Erythroblast (primary cell): ENCODE data around the gene POLN.
"Not testable (repeated sequence)": the region's sequence is repeated elsewhere in the genome, so short reads cannot be mapped to it uniquely, and the experiment has no call there.

Source experiments
- DNase-seq, 2 experiments: peaks; one replicate each; lab custom pipeline; 2025; lab: John Stamatoyannopoulos, UW
- GATA1 ChIP-seq: IDR thresholded peaks from 2 replicates; pipeline ENCODE4 v1.6.1; 2011; ENCODE audit warnings: low read depth, mild to moderate bottlenecking, control low read depth, low read length, moderate library complexity
- POLR2A ChIP-seq: IDR thresholded peaks from 2 replicates; pipeline ENCODE4 v1.6.1; 2011; ENCODE audit warnings: mild to moderate bottlenecking, low read length

Gene POLN

GRCh38 chr4:2175990-2176698, 65.8 kb downstream of the POLN start:
- no peak for TF ChIP-seq POLR2A
- no peak for TF ChIP-seq GATA1
- DNase-seq = no peak

DNA sequence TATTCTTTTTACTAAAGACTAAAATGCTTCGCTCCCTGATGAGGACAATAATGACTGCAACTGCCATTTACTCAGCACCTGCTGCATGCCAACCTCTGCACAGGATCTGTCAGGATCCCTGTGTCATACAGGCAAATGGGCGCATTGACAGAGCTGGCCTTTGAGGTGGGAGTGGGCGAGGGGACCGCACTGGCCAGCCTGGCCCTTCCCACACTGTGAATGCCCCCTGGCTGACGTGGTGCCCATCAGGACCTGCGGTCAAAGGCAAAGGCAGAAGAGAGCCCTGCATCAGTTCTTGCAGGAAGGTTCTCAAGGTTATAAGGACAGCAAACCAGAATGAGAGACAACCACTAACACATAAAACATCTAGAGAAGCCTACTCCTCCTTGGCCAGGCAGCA, 67.9 kb downstream of the POLN start:
- no peak for DNase-seq
- no peak for TF ChIP-seq GATA1
- TF ChIP-seq POLR2A = no peak

DNA sequence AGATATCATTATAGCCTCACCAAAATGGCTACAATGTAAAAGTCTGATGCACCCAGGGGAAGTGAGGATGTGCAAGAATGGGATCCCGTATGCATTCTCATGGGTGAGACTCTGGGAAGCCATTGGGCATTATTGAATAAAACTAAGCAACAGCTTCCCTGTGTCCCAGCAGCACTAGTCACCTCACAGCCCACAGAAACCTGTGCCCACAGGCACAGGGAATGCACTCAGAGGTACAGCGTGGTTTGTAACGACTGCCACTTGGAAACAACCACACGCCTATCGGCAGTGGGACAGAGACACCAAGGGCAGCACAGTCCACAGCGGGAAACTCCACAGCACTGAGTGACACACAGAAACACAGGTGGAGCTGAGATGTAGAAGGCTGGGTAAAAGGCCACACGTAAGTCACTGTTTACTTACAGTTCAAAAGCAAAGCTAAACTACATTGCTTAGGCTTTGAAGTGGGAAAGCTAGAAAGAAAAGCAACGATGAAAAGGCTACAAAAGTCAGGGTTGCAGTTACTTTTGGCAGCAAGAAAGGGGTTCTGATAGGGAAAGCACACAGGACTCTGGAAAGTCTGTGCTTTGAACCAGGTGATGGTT, 69.2 kb downstream of the POLN start:
- DNase-seq = no peak
- no peak for TF ChIP-seq GATA1
- no peak for TF ChIP-seq POLR2A

GRCh38 chr4:2172161-2172560, 69.8 kb downstream of the POLN start:
- no peak for DNase-seq

GRCh38 chr4:2168469-2169319, 73.2 kb downstream of the POLN start:
- DNase-seq = no peak
- TF ChIP-seq GATA1 (no peak), POLR2A (no peak)

More at GRCh38 chr4:2172161-2172560, 69.8 kb downstream of the POLN start:
- no peak for TF ChIP-seq POLR2A

DNA sequence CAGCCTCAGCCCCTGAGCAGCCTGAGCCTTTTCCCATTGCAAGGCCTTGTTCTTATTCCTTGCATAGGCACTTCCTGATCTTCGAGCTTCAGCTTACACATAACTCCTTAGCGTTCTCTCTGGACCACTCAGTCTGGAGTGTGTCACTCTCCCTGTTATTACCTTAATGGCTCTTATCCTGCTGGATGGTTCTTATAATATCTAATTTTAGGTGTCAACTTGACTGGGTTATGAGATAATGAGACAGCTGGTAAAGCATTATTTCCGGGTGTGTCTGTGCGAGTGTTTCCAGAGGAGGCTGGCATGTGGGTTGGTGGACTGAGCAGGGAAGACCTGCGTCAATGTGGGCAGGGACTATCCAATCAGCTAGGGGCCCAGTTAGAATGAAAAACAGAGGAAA, 75.7 kb downstream of the POLN start:
- TF ChIP-seq GATA1 = no peak
- no peak for TF ChIP-seq POLR2A
- DNase-seq = no peak

DNA sequence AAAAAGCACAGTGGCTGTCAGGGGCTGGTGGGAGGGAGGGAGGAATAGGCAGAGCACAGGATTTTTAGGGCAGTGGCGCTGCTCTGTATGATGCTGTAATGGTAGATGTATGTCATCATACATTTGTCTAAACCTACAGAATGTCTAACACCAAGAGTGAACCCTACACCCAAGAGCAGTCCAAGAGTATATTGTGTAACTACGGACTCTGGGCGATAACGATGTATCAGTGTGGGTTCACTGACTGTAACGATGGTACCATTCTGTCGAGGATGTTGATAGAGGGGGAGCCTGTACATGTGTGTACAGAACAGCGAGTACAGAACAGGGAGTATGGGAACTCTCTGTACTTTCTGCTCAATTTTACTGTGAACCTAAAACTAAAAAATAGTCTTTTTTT, 76.5 kb downstream of the POLN start:
- TF ChIP-seq POLR2A (no peak), GATA1 (no peak)
- no peak for DNase-seq

DNA sequence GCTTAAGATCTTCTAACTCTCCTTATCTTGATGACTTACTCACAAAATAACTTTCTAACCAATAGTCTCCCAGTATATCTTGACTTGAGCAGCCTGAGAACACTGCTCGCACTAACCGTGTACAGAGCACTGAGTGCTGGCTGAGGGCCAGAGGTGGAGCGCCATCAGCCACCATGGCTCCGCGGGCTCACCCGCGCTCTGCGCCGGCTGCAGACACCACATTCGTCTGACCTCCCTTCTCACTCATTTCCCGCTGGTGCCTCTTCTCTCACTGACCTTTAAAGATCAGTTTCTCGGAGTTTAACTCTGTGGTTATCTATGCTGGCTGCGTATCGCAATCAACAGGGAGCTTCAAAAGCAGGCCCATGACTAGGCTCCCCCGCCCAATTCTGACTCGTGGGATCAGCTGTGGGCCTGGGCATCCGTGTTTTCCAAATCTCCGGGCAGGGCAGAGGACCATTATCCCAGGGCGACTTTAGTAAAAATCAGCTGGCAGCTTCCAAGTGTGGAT, 78.6 kb downstream of the POLN start:
- no peak for DNase-seq
- TF ChIP-seq GATA1 (no peak), POLR2A (no peak)

DNA sequence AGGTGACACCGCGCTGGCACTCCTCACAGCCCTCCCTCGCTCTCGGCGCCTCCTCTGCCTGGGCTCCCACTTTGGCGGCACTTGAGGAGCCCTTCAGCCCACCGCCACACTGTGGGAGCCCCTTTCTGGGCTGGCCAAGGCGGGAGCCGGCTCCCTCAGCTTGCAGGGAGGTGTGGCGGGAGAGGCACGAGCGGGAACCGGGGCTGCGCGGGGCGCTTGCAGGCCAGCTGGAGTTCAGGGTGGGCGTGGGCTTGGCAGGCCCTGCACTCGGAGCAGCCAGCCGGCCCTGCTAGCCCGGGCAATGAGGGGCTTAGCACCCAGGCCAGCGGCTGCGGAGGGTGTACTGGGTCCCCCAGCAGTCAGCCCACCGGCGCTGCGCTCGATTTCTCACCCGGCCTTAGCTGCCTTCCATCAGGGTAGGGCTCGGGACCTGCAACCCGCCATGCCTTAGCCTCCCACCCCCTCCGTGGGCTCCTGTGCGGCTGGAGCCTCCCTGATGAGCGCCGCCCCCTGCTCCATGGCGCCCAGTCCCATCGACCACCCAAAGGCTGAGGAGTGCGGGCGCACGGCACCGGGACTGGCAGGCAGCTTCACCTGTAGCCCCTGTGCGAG, 80.7 kb downstream of the POLN start:
- DNase-seq = not testable (repeated sequence)

- TF ChIP-seq GATA1 (no peak), POLR2A (no peak)
- DNase-seq = no peak
Measured at GRCh38 chr4:2159931-2160330, 82.0 kb downstream of the POLN start.

- TF ChIP-seq GATA1 (no peak), POLR2A (no peak)
Measured at GRCh38 chr4:2155246-2155645, 86.7 kb downstream of the POLN start.

DNA sequence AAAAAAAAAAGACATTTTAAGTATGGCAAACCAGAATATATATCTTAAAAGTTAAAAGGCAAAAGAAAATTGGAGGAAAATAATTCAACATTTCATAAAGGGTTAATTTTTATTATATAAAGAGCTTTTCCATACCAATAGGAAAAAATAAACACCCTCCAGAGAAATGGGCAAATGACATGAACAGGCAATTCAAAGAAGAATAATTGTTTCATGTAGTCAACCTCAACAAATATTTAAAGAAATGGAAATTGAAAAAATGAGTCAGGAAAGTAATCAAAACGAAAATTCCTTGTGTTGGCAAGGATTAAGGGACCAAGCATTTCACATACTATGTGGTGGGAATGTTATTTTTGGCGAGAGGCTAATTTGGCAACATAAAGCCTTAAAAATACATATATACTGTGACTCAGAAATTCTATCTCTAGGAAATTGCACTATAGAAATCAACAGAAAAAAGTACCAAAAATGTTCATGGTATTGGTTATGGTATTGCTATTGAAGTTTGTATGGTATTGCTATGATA, 87.6 kb downstream of the POLN start:
- no peak for DNase-seq
- no peak for TF ChIP-seq POLR2A
- no peak for TF ChIP-seq GATA1

More at GRCh38 chr4:2155246-2155645, 86.7 kb downstream of the POLN start:
- no peak for DNase-seq

DNA sequence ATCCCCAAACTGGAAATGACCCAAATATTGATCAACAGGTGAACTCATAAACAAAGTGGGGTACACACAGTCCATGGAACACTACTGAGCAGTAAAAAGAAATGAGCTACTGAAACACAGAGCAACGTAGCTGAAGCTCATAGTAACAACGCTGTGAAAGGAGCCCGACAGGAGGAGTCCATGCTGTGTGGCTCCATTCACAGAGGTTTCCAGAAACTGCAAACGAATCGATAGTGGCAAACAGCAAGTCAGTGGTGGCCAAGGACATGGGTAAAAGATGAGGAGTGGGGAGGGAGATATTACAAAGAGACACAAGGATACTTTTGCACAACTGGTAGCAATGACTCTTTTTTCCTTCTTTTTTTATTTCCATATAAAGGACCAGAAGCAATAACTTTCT, 90.4 kb downstream of the POLN start:
- TF ChIP-seq GATA1 (no peak), POLR2A (no peak)
- DNase-seq = no peak

- TF ChIP-seq GATA1 (no peak), POLR2A (no peak)
- DNase-seq = no peak
Measured at GRCh38 chr4:2150076-2150475, 91.8 kb downstream of the POLN start.
